K562 (cell line): ENCODE results near the gene F12. TPM values are rescaled to one million over a fixed set of nuclear protein-coding genes. Genes with fewer than 3 reads are reported as not detected.
A peak's percentile ranks its signal among the peaks of the same experiment; 100 is the strongest.

Source experiments
- BDP1 ChIP-seq: IDR thresholded peaks from 3 replicates; pipeline ENCODE4 v1.6.1; 2011; ENCODE audit not compliant: insufficient read length, insufficient read depth
- CBX3 ChIP-seq, 2 experiments: IDR thresholded peaks; 1 replicate in 1 of 2; 2 replicates in 1 of 2; pipeline ENCODE4 v1.6.1; 2012; ENCODE audit warnings: inconsistent platforms in 2 of 2, low read length in 2 of 2, borderline replicate concordance in 1 of 2, control low read depth in 1 of 2
- CREB1 ChIP-seq, 2 experiments: sonication (generic) in 1 of 2; formaldehyde crosslinking in 1 of 2; IDR thresholded peaks; 2 replicates each; pipeline versions ENCODE4 v1.6.1 to v1.8.0; 2012 to 2022; ENCODE audit warnings: inconsistent platforms in 1 of 2, mild to moderate bottlenecking in 1 of 2, missing genetic modification reagents in 1 of 2, moderate library complexity in 1 of 2
- DDX20 ChIP-seq: fragments of 450-650 bp; IDR thresholded peaks from 2 replicates; pipeline ENCODE4 v1.6.1; 2016; ENCODE audit warnings: missing genetic modification characterization, low read depth, mild to moderate bottlenecking, missing compliant biosample characterization, moderate library complexity
- DNMT1 ChIP-seq: fragments of 450-650 bp; IDR thresholded peaks from 2 replicates; pipeline ENCODE4 v1.6.1; 2016; ENCODE audit warnings: antibody characterized with exemption, mild to moderate bottlenecking
- DPF2 ChIP-seq: fragments of 450-650 bp; IDR thresholded peaks from 2 replicates; pipeline ENCODE4 v1.6.1; 2016
- EP300 ChIP-seq: IDR thresholded peaks from 2 replicates; pipeline ENCODE4 v1.6.1; 2012; ENCODE audit warnings: low read length, improper control_type of control experiment
- ESRRB ChIP-seq: fragments of 250-450 bp; sonication (Bioruptor Pico); IDR thresholded peaks from 2 replicates; pipeline ENCODE4 v1.5.0; 2020; ENCODE audit warnings: mild to moderate bottlenecking, moderate library complexity, borderline replicate concordance
- IFI16 ChIP-seq: fragments of 250-450 bp; sonication (Bioruptor Pico); IDR thresholded peaks from 2 replicates; pipeline ENCODE4 v2.1.2; 2022; ENCODE audit warnings: mild to moderate bottlenecking, inconsistent platforms
- KDM1A ChIP-seq, 2 experiments: fragments of 450-650 bp; IDR thresholded peaks; 2 replicates each; pipeline ENCODE4 v1.6.1; 2016; ENCODE audit warnings: mild to moderate bottlenecking in 2 of 2
- L3MBTL2 ChIP-seq: fragments of 450-650 bp; IDR thresholded peaks from 2 replicates; pipeline ENCODE4 v1.6.1; 2016; ENCODE audit warnings: mild to moderate bottlenecking, moderate library complexity
- MYC ChIP-seq, 2 experiments: fragments of 250-450 bp in 1 of 2; sonication (Bioruptor Pico) in 1 of 2; IDR thresholded peaks; 2 replicates each; pipeline versions ENCODE4 v1.5.1 to v1.6.1; 2012 to 2021; ENCODE audit warnings: low read depth in 2 of 2, borderline replicate concordance in 1 of 2, improper control_type of control experiment in 1 of 2, low read length in 1 of 2, mild to moderate bottlenecking in 1 of 2, moderate library complexity in 1 of 2
- NFIX ChIP-seq: fragments of 250-450 bp; sonication (Bioruptor Pico); IDR thresholded peaks from 2 replicates; pipeline ENCODE4 v1.4.0; 2020; ENCODE audit warnings: low read depth, mild to moderate bottlenecking, moderate library complexity
- NUFIP1 ChIP-seq: fragments of 450-650 bp; IDR thresholded peaks from 2 replicates; pipeline ENCODE4 v1.6.1; 2018; ENCODE audit not compliant: partially characterized antibody
- OTX1 ChIP-seq: fragments of 450-650 bp; formaldehyde crosslinking; IDR thresholded peaks from 2 replicates; pipeline ENCODE4 v1.4.0; 2022; ENCODE audit warnings: mild to moderate bottlenecking
- PHB2 ChIP-seq: fragments of 450-650 bp; IDR thresholded peaks from 2 replicates; pipeline ENCODE4 v1.6.1; 2017; ENCODE audit warnings: low read depth
- PRMT5 ChIP-seq: sonication (generic); formaldehyde crosslinking; IDR thresholded peaks from 2 replicates; pipeline ENCODE4 v1.5.0; 2020; ENCODE audit warnings: missing genetic modification reagents
- RAD21 ChIP-seq, 2 experiments: fragments of 250-450 bp in 1 of 2; fragments of 450-650 bp in 1 of 2; sonication (Bioruptor Pico) in 1 of 2; formaldehyde crosslinking in 1 of 2; IDR thresholded peaks in 1 of 2; conservative IDR thresholded peaks in 1 of 2; 2 replicates each; pipeline versions ENCODE4 v1.4.0 to v1.8.0; 2020 to 2022; ENCODE audit warnings: mild to moderate bottlenecking in 2 of 2, moderate library complexity in 1 of 2
- RUNX1 ChIP-seq: sonication (generic); IDR thresholded peaks from 2 replicates; pipeline ENCODE4 v1.6.1; 2016; ENCODE audit warnings: antibody characterized with exemption, low read depth
- SMARCE1 ChIP-seq: fragments of 450-650 bp; IDR thresholded peaks from 2 replicates; pipeline ENCODE4 v1.7.1; 2016; ENCODE audit warnings: mild to moderate bottlenecking
- ZBTB1 ChIP-seq: sonication (generic); formaldehyde crosslinking; IDR thresholded peaks from 2 replicates; pipeline ENCODE4 v1.8.1; 2023; ENCODE audit warnings: missing genetic modification reagents, low read depth, mild to moderate bottlenecking, borderline replicate concordance
- ZNF12 ChIP-seq: sonication (generic); formaldehyde crosslinking; IDR thresholded peaks from 2 replicates; pipeline ENCODE4 v1.4.0; 2020; ENCODE audit warnings: mild to moderate bottlenecking, missing genetic modification reagents
- polyA plus RNA-seq, 8 experiments: library from polyadenylated mRNA; depleted of rRNA in 4 of 8; stranded (reverse) in 5 of 8; unstranded in 3 of 8; fragments of >200 nt; fragmentation: Nextera tagmentation in 2 of 8; fragmentation: Illumina TruSeq in 1 of 8; extraction: Ambion mirVana in 2 of 8; extraction: Trizol in 1 of 8; gene quantifications; 2 replicates each; pipeline versions ENCODE4 v1.2.1 to v1.2.3, GENCODE V29; 2011 to 2014; ENCODE audit warnings: inconsistent platforms in 1 of 8, missing spikeins in 1 of 8
- total RNA-seq, 7 experiments: library from RNA; depleted of rRNA in 6 of 7; stranded (reverse); fragments of >200 nt in 6 of 7; fragmentation: Illumina TruSeq in 2 of 7; extraction: Trizol in 2 of 7; gene quantifications; 2 replicates each; pipeline versions ENCODE4 v1.2.1 to v1.2.3, GENCODE V29; 2011 to 2021; ENCODE audit warnings: low replicate concordance in 1 of 7
- TF ChIP-seq, protein P1 (sequence below): fragments of 450-650 bp; formaldehyde crosslinking; IDR thresholded peaks from 2 replicates; pipeline ENCODE4 v1.4.0; 2022; ENCODE audit warnings: mild to moderate bottlenecking, moderate library complexity
- TF ChIP-seq, protein P2 (sequence below): sonication (generic); formaldehyde crosslinking; IDR thresholded peaks from 2 replicates; pipeline ENCODE4 v1.8.0; 2022; ENCODE audit warnings: missing genetic modification reagents, mild to moderate bottlenecking, moderate library complexity, borderline replicate concordance
- TF ChIP-seq, protein P3 (sequence below): sonication (generic); formaldehyde crosslinking; IDR thresholded peaks from 2 replicates; pipeline ENCODE4 v1.5.0; 2020; ENCODE audit warnings: missing genetic modification reagents

The F12 gene
- total and polyA plus RNA-seq, 9 of the 15 experiments (the other 6 are each of a cell fraction or from before 2014, with no cell fraction given) = 0.59 to 18.3 (median 3.6) TPM

DNA sequence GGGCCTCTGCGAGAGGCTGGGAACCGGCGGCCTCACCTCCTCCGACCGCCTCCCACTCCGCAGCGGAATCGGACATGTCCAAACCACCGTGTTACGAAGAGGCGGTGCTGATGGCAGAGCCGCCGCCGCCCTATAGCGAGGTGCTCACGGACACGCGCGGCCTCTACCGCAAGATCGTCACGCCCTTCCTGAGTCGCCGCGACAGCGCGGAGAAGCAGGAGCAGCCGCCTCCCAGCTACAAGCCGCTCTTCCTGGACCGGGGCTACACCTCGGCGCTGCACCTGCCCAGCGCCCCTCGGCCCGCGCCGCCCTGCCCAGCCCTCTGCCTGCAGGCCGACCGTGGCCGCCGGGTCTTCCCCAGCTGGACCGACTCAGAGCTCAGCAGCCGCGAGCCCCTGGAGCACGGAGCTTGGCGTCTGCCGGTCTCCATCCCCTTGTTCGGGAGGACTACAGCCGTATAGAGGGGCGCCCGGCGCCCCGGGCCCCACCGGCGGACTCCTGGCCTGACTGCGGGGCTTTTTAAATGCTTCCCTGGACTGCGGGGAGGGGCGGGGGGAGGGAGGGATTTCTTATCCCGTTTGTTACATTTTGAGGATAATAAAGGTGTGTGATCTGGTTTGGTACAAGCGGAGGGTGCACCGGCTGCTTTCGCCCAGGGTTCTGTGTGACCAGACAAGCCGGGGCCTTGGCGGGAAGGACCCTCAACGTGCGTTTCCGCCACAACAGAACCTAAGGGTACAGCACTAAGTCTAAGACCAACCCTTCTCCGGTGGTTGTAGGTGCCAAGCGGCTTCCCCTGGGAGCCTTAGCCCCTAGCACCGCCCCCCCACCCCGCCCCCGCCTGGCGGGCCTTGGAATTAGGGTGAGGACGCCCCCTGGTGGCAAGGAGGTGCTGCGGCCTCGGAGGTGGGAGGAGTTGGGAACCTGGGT, 46.6 kb upstream of the F12 start (continued):
- TF ChIP-seq, protein P1, sequence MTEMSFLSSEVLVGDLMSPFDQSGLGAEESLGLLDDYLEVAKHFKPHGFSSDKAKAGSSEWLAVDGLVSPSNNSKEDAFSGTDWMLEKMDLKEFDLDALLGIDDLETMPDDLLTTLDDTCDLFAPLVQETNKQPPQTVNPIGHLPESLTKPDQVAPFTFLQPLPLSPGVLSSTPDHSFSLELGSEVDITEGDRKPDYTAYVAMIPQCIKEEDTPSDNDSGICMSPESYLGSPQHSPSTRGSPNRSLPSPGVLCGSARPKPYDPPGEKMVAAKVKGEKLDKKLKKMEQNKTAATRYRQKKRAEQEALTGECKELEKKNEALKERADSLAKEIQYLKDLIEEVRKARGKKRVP (CRISPR knock-in tag) = no peak
- TF ChIP-seq SMARCE1 (no peak; the same call in 1 of the 2 replicates), RAD21 (CRISPR knock-in tag; conservative IDR thresholded peaks at IDR 0.05 in 1 of 2, IDR thresholded peaks at IDR 0.05 in 1 of 2) (peak; percentile 41 to 58; a peak in 3 of 4 replicates), BDP1 (no peak), L3MBTL2 (no peak), CREB1 (IDR thresholded peaks at IDR 0.05) (no peak), CREB1 (CRISPR knock-in tag; IDR thresholded peaks at IDR 0.05) (0 out of 2 replicates have a peak, but pooled peaks have one; percentile 29), OTX1 (no peak), RUNX1 (no peak), NUFIP1 (no peak), PHB2 (no peak), ESRRB (CRISPR knock-in tag) (no peak), KDM1A (IDR thresholded peaks at IDR 0.05) (no peak), IFI16 (CRISPR knock-in tag) (no peak), MYC (IDR thresholded peaks at IDR 0.05; ENCODE audit: low read depth, low read length) (0 out of 2 replicates have a peak, but pooled peaks have one; percentile 29), MYC (CRISPR knock-in tag; IDR thresholded peaks at IDR 0.05; ENCODE audit: borderline replicate concordance, low read depth) (no peak), EP300 (no peak), NFIX (CRISPR knock-in tag) (no peak), ZNF12 (no peak), DPF2 (no peak), CBX3 (IDR thresholded peaks at IDR 0.05; ENCODE audit: borderline replicate concordance in 1 of 2, low read length in 2 of 2) (peak in 1 of 2 experiments; percentile 23; a peak in 1 of 3 replicates), DDX20 (tag) (no peak), ZBTB1 (CRISPR knock-in tag) (no peak), DNMT1 (no peak), PRMT5 (no peak)
- TF ChIP-seq, protein P2, sequence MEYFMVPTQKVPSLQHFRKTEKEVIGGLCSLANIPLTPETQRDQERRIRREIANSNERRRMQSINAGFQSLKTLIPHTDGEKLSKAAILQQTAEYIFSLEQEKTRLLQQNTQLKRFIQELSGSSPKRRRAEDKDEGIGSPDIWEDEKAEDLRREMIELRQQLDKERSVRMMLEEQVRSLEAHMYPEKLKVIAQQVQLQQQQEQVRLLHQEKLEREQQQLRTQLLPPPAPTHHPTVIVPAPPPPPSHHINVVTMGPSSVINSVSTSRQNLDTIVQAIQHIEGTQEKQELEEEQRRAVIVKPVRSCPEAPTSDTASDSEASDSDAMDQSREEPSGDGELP (CRISPR knock-in tag) = peak; percentile 47
- TF ChIP-seq, protein P3, sequence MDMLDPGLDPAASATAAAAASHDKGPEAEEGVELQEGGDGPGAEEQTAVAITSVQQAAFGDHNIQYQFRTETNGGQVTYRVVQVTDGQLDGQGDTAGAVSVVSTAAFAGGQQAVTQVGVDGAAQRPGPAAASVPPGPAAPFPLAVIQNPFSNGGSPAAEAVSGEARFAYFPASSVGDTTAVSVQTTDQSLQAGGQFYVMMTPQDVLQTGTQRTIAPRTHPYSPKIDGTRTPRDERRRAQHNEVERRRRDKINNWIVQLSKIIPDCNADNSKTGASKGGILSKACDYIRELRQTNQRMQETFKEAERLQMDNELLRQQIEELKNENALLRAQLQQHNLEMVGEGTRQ (CRISPR knock-in tag) = no peak
